Tibial artery (tissue), 4 donors: ENCODE results near the gene GIT1.

Source experiments
- DNase-seq, 2 donors: peaks; one replicate each; pipeline ENCODE4 v3.0.0-alpha.2; 2019
- H3K27ac ChIP-seq, 2 donors: fragments of 200-600 bp; sonication (generic) in 1 of 2; 1 replicate in 1 of 2; 2 replicates in 1 of 2; pipeline ENCODE4 v1.5.1; 2018 to 2019; ENCODE audit warnings: mild to moderate bottlenecking in 1 of 2
- H3K27me3 ChIP-seq, 2 donors: fragments of 200-600 bp; sonication (generic) in 1 of 2; one replicate each; pipeline versions ENCODE4 v1.5.1 to v1.6.0; 2016 to 2019
- H3K36me3 ChIP-seq, 3 donors: fragments of 200-600 bp; sonication (generic) in 2 of 3; one replicate each; pipeline ENCODE4 v1.5.1; 2016 to 2019; ENCODE audit warnings: mild to moderate bottlenecking in 2 of 3
- H3K4me1 ChIP-seq, 4 donors: fragments of 200-600 bp; sonication (generic) in 2 of 4; 1 replicate in 3 of 4; 2 replicates in 1 of 4; pipeline ENCODE4 v1.5.1; 2016 to 2019
- H3K4me3 ChIP-seq, 2 donors: fragments of 200-600 bp; sonication (generic) in 1 of 2; 1 replicate in 1 of 2; 2 replicates in 1 of 2; pipeline ENCODE4 v1.5.1; 2018 to 2019; ENCODE audit warnings: mild to moderate bottlenecking in 2 of 2
- H3K9me3 ChIP-seq, 3 donors: fragments of 200-600 bp; sonication (generic) in 1 of 3; one replicate each; pipeline ENCODE4 v1.5.1; 2016 to 2019
- CTCF ChIP-seq, 2 experiments: fragments of 200-600 bp in 1 of 2; fragments of 450-650 bp in 1 of 2; IDR thresholded peaks; one replicate each; pipeline ENCODE4 v1.5.1; 2017 to 2019; ENCODE audit warnings: antibody characterized with exemption in 2 of 2, mild to moderate bottlenecking in 1 of 2, moderate library complexity in 1 of 2
- intact Hi-C: fragments of 100-400 bp; cut with DNase I; formaldehyde crosslinking; loops from one replicate; pipeline ENCODE4 v1.15.0; 2023; ENCODE audit warnings: low total_unique reads

Gene GIT1

GRCh38 chr17:29611351-29612093 is 22.1 kb upstream of the GIT1 start:
- intact Hi-C loops = loop anchor here (5.0 kb wide), 1 partner anchor 34 kb away; no protein-coding TSS in a partner anchor
- DNase-seq = peak in 1 of 2 donors; percentile 50
- no peaks in the 10 kb centered on the region for H3K9me3 ChIP-seq
- TF ChIP-seq CTCF (IDR thresholded peaks at IDR 0.05) = no peak
- no peaks in the 10 kb centered on the region for H3K27me3 ChIP-seq
- H3K27ac ChIP-seq = no peak overlapping the region
- H3K4me1 ChIP-seq = peaks cover 0 to 39% (median 34%) of the 10 kb centered on the region in 4 donors
- no peaks in the 10 kb centered on the region for H3K36me3 ChIP-seq
- H3K4me3 ChIP-seq = no peak overlapping the region

- no peaks in the 10 kb centered on the region for H3K9me3 ChIP-seq
- peaks cover 0 to 27% (median 24%) of the 10 kb centered on the region in 4 donors for H3K4me1 ChIP-seq
- H3K27ac ChIP-seq = no peak overlapping the region
- peak in 1 of 2 donors; percentile 45 for DNase-seq
- no peak for TF ChIP-seq CTCF (IDR thresholded peaks at IDR 0.05)
- H3K4me3 ChIP-seq = no peak overlapping the region
- intact Hi-C loops = loop anchor here (5.0 kb wide), 1 partner anchor 33 kb away; no protein-coding TSS in a partner anchor
- no peaks in the 10 kb centered on the region for H3K36me3 ChIP-seq
- H3K27me3 ChIP-seq = no peaks in the 10 kb centered on the region
Observed at GRCh38 chr17:29610395-29610794, 20.9 kb upstream of the GIT1 start.

- no peak overlapping the region for H3K27ac ChIP-seq
- intact Hi-C loops = no loop called here
- TF ChIP-seq CTCF (IDR thresholded peaks at IDR 0.05) = no peak
- peaks cover 0 to 13% (median 13%) of the 10 kb centered on the region in 4 donors for H3K4me1 ChIP-seq
- no peaks in the 10 kb centered on the region for H3K9me3 ChIP-seq
- no peaks in the 10 kb centered on the region for H3K36me3 ChIP-seq
- H3K27me3 ChIP-seq = no peaks in the 10 kb centered on the region
- no peak for DNase-seq
- H3K4me3 ChIP-seq = no peak overlapping the region
Observed at GRCh38 chr17:29608986-29609385, 19.5 kb upstream of the GIT1 start.

GRCh38 chr17:29607557-29608195 is 18.2 kb upstream of the GIT1 start:
- Histone ChIP-seq H3K27me3 (no peaks in the 10 kb centered on the region), H3K4me1 (peaks cover 0 to under 1% (median 0%) of the 10 kb centered on the region in 4 donors), H3K9me3 (no peaks in the 10 kb centered on the region), H3K4me3 (no peak overlapping the region), H3K27ac (no peak overlapping the region), H3K36me3 (no peaks in the 10 kb centered on the region)
- no peak for TF ChIP-seq CTCF (IDR thresholded peaks at IDR 0.05)
- peak in 1 of 2 donors; percentile 64 for DNase-seq
- intact Hi-C loops = no loop called here

GRCh38 chr17:29603109-29603674 is 13.7 kb upstream of the GIT1 start:
- H3K4me1 ChIP-seq = no peaks in the 10 kb centered on the region
- no peaks in the 10 kb centered on the region for H3K9me3 ChIP-seq
- no peaks in the 10 kb centered on the region for H3K27me3 ChIP-seq
- no peaks in the 10 kb centered on the region for H3K36me3 ChIP-seq
- intact Hi-C loops = no loop called here
- H3K27ac ChIP-seq = no peak overlapping the region
- DNase-seq = no peak
- H3K4me3 ChIP-seq = no peak overlapping the region
- TF ChIP-seq CTCF (IDR thresholded peaks at IDR 0.05) = no peak
